Measurements from ENCODE around the gene PSIP1. TPM values are rescaled to one million over a fixed set of nuclear protein-coding genes. Genes with fewer than 3 reads are reported as not detected.
"Not testable (repeated sequence)": the region's sequence is repeated elsewhere in the genome, so short reads cannot be mapped to it uniquely, and the experiment has no call there.

The PSIP1 gene
- total and polyA plus RNA-seq, 8 donors = 32.7 to 211 (median 168) TPM

DNA sequence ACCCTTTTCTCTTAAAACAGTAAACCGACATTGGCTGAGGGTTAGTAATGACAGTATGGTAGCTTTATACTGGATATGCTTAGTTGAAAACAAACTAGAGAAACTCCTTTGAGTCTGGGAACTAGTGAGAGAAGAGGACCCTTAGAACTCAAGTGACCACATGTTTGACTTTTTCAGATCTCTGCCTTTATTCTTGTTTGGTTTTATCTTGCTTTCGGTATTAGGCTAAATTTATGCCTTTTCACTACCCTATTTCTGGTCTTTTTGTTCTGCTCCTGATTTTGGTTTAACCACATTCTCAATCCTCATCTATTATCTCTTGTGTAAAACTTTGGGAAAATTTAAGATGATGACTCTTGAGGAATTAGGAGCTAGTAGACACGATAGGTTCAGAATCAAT is 77.1 kb downstream of the PSIP1 start:
- intact Hi-C loops (cut with DNase I) = no loop called here
- ATAC-seq (no peak), DNase-seq (no peak)
- Histone ChIP-seq H3K4me1 (peaks cover 7 to 44% of the 10 kb centered on the region in 2 donors), H3K9me3 (no peaks in the 10 kb centered on the region), H3K36me3 (peaks cover 0 to 40% of the 10 kb centered on the region in 2 donors), H3K27me3 (no peaks in the 10 kb centered on the region), H3K27ac (peak overlapping the region in 1 of 2 donors; percentile 6), H3K4me3 (no peak overlapping the region)
- TF ChIP-seq, protein P1, sequence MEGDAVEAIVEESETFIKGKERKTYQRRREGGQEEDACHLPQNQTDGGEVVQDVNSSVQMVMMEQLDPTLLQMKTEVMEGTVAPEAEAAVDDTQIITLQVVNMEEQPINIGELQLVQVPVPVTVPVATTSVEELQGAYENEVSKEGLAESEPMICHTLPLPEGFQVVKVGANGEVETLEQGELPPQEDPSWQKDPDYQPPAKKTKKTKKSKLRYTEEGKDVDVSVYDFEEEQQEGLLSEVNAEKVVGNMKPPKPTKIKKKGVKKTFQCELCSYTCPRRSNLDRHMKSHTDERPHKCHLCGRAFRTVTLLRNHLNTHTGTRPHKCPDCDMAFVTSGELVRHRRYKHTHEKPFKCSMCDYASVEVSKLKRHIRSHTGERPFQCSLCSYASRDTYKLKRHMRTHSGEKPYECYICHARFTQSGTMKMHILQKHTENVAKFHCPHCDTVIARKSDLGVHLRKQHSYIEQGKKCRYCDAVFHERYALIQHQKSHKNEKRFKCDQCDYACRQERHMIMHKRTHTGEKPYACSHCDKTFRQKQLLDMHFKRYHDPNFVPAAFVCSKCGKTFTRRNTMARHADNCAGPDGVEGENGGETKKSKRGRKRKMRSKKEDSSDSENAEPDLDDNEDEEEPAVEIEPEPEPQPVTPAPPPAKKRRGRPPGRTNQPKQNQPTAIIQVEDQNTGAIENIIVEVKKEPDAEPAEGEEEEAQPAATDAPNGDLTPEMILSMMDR (IDR thresholded peaks at IDR 0.05) = no peak

DNA sequence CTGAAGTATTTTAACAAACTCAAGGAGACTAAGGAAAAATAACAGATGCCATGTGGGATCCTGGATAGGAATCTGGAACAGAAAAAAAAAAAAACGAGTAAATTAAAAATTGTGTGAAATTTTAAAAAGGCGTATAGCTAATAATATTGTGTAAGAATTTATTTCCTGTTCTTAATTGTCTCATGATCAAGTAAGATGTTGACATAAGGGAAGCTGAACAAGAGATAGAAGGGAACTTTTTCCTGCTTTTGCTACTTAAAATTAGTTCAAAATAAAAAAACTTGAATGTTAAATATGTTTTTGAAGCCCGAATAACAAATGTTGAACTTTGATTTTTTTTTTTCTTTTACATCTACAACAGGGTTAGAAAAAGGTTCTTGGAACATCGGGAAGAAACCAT is 77.6 kb downstream of the PSIP1 start:
- Histone ChIP-seq H3K27ac (peak overlapping the region in 1 of 2 donors; percentile 6), H3K4me1 (peaks cover 7 to 44% of the 10 kb centered on the region in 2 donors), H3K4me3 (no peak overlapping the region), H3K36me3 (peaks cover 0 to 37% of the 10 kb centered on the region in 2 donors), H3K9me3 (no peaks in the 10 kb centered on the region), H3K27me3 (no peaks in the 10 kb centered on the region)
- DNase-seq (no peak), ATAC-seq (no peak)
- intact Hi-C loops (cut with DNase I) = no loop called here
- TF ChIP-seq, protein P1 (IDR thresholded peaks at IDR 0.05) = no peak

GRCh38 chr9:15430920-15431844 is 79.6 kb downstream of the PSIP1 start:
- intact Hi-C loops (cut with DNase I) = no loop called here
- H3K27ac ChIP-seq = no peak overlapping the region
- TF ChIP-seq, protein P1 (IDR thresholded peaks at IDR 0.05) = no peak
- no peaks in the 10 kb centered on the region for H3K27me3 ChIP-seq
- H3K36me3 ChIP-seq = peaks cover 0 to 33% of the 10 kb centered on the region in 2 donors
- H3K9me3 ChIP-seq = no peaks in the 10 kb centered on the region
- ATAC-seq (peak; percentile 95), DNase-seq (peak in 1 of 4 donors; percentile 63)
- H3K4me1 ChIP-seq = peaks cover 15 to 63% of the 10 kb centered on the region in 2 donors
- H3K4me3 ChIP-seq = no peak overlapping the region

DNA sequence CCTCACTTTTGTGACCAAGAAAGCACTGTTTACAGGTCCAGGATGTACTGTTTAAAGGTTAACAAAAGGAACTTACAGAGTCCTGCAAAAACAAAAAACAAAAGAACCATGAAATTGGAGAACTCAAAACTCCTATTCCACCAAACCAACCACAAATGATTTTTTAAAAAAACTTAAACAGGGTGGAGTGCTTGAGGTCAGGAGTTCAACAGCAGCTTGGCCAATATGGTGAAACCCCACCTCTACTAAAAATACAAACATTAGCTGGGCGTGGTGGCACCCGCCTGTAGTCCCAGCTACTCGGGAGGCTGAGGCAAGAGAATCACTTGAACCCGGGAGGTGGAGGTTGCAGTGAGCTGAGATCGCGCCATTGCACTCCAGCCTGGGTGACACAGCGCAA is 83.1 kb downstream of the PSIP1 start:
- not testable (repeated sequence) for H3K4me3 ChIP-seq

DNA sequence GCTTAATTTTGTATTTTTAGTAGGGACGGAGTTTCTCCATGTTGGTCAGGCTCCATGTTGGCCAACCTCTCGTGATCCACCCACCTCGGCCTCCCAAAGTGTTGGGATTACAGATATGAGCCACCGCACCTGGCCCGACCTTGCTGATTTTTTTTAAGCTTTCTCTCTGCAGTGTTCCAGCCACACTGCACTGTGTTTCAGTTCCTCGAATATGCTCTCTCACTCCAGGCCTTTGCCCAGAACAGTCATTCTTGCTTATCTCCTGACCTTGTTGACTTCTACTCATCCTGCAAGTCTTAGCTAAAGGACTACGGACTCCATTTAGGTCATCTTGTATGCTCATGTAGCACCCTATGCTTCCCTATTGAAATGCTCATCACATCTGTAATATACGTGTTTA is 84.8 kb downstream of the PSIP1 start:
- ATAC-seq (no peak), DNase-seq (no peak)
- TF ChIP-seq, protein P1 (IDR thresholded peaks at IDR 0.05) = no peak
- peaks cover 0 to 26% of the 10 kb centered on the region in 2 donors for H3K36me3 ChIP-seq
- peaks cover 19 to 62% of the 10 kb centered on the region in 2 donors for H3K4me1 ChIP-seq
- H3K4me3 ChIP-seq = no peak overlapping the region
- no peaks in the 10 kb centered on the region for H3K27me3 ChIP-seq
- no peak overlapping the region for H3K27ac ChIP-seq
- H3K9me3 ChIP-seq = no peaks in the 10 kb centered on the region
- intact Hi-C loops (cut with DNase I) = no loop called here

More for the DNA sequence above, 83.1 kb downstream of the PSIP1 start:
- intact Hi-C loops (cut with DNase I); ATAC-seq; H3K9me3 ChIP-seq; H3K27ac ChIP-seq; H3K27me3 ChIP-seq: not testable (repeated sequence)
- Histone ChIP-seq H3K36me3 (peaks cover 0 to 26% of the 10 kb centered on the region in 2 donors), H3K4me1 (peaks cover 21 to 72% of the 10 kb centered on the region in 2 donors)
- DNase-seq = peak in 1 of 4 donors; percentile 6
